Esophagus muscularis mucosa (tissue), 4 donors: ENCODE results near the gene TRMO. TPM values are rescaled to one million over a fixed set of nuclear protein-coding genes. Genes with fewer than 3 reads are reported as not detected.

Source experiments
- DNase-seq: peaks from one replicate; pipeline ENCODE4 v3.0.0-alpha.2; 2017; ENCODE audit errors: extremely low spot score
- H3K27ac ChIP-seq, 4 donors: fragments of 200-600 bp; sonication (generic); replicated peaks in 1 of 4; 1 replicate in 3 of 4; 2 replicates in 1 of 4; pipeline ENCODE4 v1.5.1; 2016 to 2019; ENCODE audit warnings: mild to moderate bottlenecking in 1 of 4
- H3K27me3 ChIP-seq, 4 donors: fragments of 200-600 bp; sonication (generic); one replicate each; pipeline versions ENCODE4 v1.5.1 to v1.6.0; 2016 to 2019
- H3K36me3 ChIP-seq, 4 donors: fragments of 200-600 bp; sonication (generic); one replicate each; pipeline ENCODE4 v1.5.1; 2016 to 2019
- H3K4me1 ChIP-seq, 4 donors: fragments of 200-600 bp; sonication (generic); one replicate each; pipeline ENCODE4 v1.5.1; 2016 to 2019
- H3K4me3 ChIP-seq, 4 donors: fragments of 200-600 bp; sonication (generic); 1 replicate in 2 of 4; 2 replicates in 2 of 4; pipeline ENCODE4 v1.5.1; 2016 to 2019; ENCODE audit warnings: mild to moderate bottlenecking in 4 of 4, moderate library complexity in 1 of 4
- H3K9me3 ChIP-seq, 4 donors: fragments of 200-600 bp; sonication (generic); 1 replicate in 3 of 4; 2 replicates in 1 of 4; pipeline ENCODE4 v1.5.1; 2016 to 2019
- EP300 ChIP-seq: sonication (generic); formaldehyde crosslinking; IDR thresholded peaks from one replicate; pipeline ENCODE4 v1.6.1; 2017; ENCODE audit warnings: antibody characterized with exemption
- POLR2A ChIP-seq: fragments of 450-650 bp; IDR thresholded peaks from one replicate; pipeline ENCODE4 v1.6.1; 2017; ENCODE audit warnings: antibody characterized with exemption, moderate library complexity, mild to moderate bottlenecking, low read depth
- POLR2AphosphoS5 ChIP-seq, 2 donors: sonication (generic); formaldehyde crosslinking; IDR thresholded peaks; one replicate each; pipeline ENCODE4 v1.6.1; 2017; ENCODE audit warnings: antibody characterized with exemption in 2 of 2
- WGBS: methylation state at CpG from one replicate; pipeline ENCODE4 v1.1.5; 2018; 5-methylcytosine and 5-hydroxymethylcytosine counted together
- intact Hi-C: fragments of 100-400 bp; cut with DNase I; formaldehyde crosslinking; loops from one replicate; pipeline ENCODE4 v1.15.1; 2023
- total RNA-seq, 4 donors: library from RNA; depleted of rRNA; stranded (reverse); fragments of >200 nt; gene quantifications; one replicate each; pipeline versions ENCODE4 v1.1.0 to v1.2.1, GENCODE V29; 2016
- TF ChIP-seq, protein P1 (sequence below), 3 experiments: fragments of 200-600 bp in 2 of 3; fragments of 450-650 bp in 1 of 3; sonication (generic) in 2 of 3; IDR thresholded peaks; one replicate each; pipeline ENCODE4 v1.5.1; 2017 to 2019; ENCODE audit warnings: antibody characterized with exemption in 3 of 3, mild to moderate bottlenecking in 2 of 3, moderate library complexity in 1 of 3

TRMO gene, protein sequence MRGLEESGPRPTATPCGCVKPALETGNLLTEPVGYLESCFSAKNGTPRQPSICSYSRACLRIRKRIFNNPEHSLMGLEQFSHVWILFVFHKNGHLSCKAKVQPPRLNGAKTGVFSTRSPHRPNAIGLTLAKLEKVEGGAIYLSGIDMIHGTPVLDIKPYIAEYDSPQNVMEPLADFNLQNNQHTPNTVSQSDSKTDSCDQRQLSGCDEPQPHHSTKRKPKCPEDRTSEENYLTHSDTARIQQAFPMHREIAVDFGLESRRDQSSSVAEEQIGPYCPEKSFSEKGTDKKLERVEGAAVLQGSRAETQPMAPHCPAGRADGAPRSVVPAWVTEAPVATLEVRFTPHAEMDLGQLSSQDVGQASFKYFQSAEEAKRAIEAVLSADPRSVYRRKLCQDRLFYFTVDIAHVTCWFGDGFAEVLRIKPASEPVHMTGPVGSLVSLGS
- 10 to 100 TPM; 16.6 to 22.7 (median 18.8) TPM for total RNA-seq

- H3K27ac ChIP-seq: peak within 1 kb of the TSS; percentile 95 to 99 (median 96)
- TF ChIP-seq, protein P1, sequence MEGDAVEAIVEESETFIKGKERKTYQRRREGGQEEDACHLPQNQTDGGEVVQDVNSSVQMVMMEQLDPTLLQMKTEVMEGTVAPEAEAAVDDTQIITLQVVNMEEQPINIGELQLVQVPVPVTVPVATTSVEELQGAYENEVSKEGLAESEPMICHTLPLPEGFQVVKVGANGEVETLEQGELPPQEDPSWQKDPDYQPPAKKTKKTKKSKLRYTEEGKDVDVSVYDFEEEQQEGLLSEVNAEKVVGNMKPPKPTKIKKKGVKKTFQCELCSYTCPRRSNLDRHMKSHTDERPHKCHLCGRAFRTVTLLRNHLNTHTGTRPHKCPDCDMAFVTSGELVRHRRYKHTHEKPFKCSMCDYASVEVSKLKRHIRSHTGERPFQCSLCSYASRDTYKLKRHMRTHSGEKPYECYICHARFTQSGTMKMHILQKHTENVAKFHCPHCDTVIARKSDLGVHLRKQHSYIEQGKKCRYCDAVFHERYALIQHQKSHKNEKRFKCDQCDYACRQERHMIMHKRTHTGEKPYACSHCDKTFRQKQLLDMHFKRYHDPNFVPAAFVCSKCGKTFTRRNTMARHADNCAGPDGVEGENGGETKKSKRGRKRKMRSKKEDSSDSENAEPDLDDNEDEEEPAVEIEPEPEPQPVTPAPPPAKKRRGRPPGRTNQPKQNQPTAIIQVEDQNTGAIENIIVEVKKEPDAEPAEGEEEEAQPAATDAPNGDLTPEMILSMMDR (IDR thresholded peaks at IDR 0.05): peak; percentile 58 to 75 (median 64)
- TF ChIP-seq POLR2AphosphoS5 (IDR thresholded peaks at IDR 0.05): peak; percentile 96 to 98
- TF ChIP-seq EP300: no peak
- TF ChIP-seq POLR2A: peak; percentile 64
- WGBS: under 1% methylated on average over 18 of the region's 54 CpGs
- intact Hi-C loops: loop anchor here (2.0 to 10.0 kb wide), 3 partner anchors 63 to 873 kb away; partner anchors contain the start of gene ANKS6
- peak; percentile 100 for DNase-seq
- H3K4me1 ChIP-seq: peaks cover 16 to 47% (median 27%) of the 10 kb centered on the region in 4 donors
- H3K9me3 ChIP-seq: no peaks in the 10 kb centered on the region
- H3K4me3 ChIP-seq: peak within 1 kb of the TSS; percentile 69 to 81 (median 72)
- H3K27me3 ChIP-seq: peaks cover 0 to 7% (median 0%) of the 10 kb centered on the region in 4 donors
- no peaks in the 10 kb centered on the region for H3K36me3 ChIP-seq
These were observed at the start of gene TRMO for GRCh38 chr9:97921959-97922724. Gene TRMO (minus strand): TSS chr9:97922500. CDS start chr9:97922493, 7 bp downstream.

DNA sequence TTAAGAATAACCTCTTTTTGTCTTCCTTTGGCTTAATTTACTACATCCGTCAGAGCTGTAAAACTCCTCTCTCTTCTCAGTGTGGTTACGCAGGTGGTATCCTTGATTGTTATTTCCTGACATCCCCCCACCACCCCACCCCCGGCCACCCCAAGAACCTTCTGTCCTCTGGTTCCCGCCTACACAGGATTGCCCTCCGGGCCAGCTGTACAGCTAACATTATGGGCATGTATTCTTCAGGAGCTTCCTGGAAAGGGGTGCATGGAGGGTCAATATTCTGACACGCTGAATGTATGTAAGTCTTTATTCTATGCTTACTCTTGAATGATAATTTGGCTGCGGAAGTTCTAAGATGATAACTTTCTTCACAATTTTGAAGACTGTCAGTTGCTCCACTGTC, 47.9 kb upstream of the TRMO start:
- TF ChIP-seq POLR2AphosphoS5 (IDR thresholded peaks at IDR 0.05) (no peak), POLR2A (no peak), EP300 (no peak)
- TF ChIP-seq, protein P1 (IDR thresholded peaks at IDR 0.05): no peak

GRCh38 chr9:97969014-97969413, 46.7 kb upstream of the TRMO start:
- TF ChIP-seq POLR2AphosphoS5 (IDR thresholded peaks at IDR 0.05): no peak
- no peak for TF ChIP-seq POLR2A
- TF ChIP-seq, protein P1 (IDR thresholded peaks at IDR 0.05): no peak
- no peak for TF ChIP-seq EP300

More for the DNA sequence above, 47.9 kb upstream of the TRMO start:
- peaks cover 0 to 44% (median 0%) of the 10 kb centered on the region in 4 donors for H3K27me3 ChIP-seq
- 60% methylated on average over 7 of the region's 7 CpGs for WGBS
- H3K4me1 ChIP-seq: no peaks in the 10 kb centered on the region
- no peaks in the 10 kb centered on the region for H3K9me3 ChIP-seq
- H3K4me3 ChIP-seq: no peak overlapping the region
- DNase-seq: no peak
- intact Hi-C loops: no loop called here
- H3K27ac ChIP-seq: no peak overlapping the region
- no peaks in the 10 kb centered on the region for H3K36me3 ChIP-seq

GRCh38 chr9:97966493-97966892, 44.2 kb upstream of the TRMO start:
- no peaks in the 10 kb centered on the region for H3K36me3 ChIP-seq
- WGBS: 29% methylated on average over 1 of the region's 1 CpG
- no peaks in the 10 kb centered on the region for H3K4me1 ChIP-seq
- TF ChIP-seq, protein P1 (IDR thresholded peaks at IDR 0.05): no peak
- TF ChIP-seq POLR2A: no peak
- H3K9me3 ChIP-seq: no peaks in the 10 kb centered on the region
- H3K27ac ChIP-seq: no peak overlapping the region
- peaks cover 0 to 35% (median 0%) of the 10 kb centered on the region in 4 donors for H3K27me3 ChIP-seq
- no peak overlapping the region for H3K4me3 ChIP-seq
- no peak for DNase-seq
- intact Hi-C loops: no loop called here

More at GRCh38 chr9:97969014-97969413, 46.7 kb upstream of the TRMO start:
- Histone ChIP-seq H3K27ac (no peak overlapping the region), H3K4me1 (no peaks in the 10 kb centered on the region), H3K9me3 (no peaks in the 10 kb centered on the region), H3K4me3 (no peak overlapping the region), H3K27me3 (peaks cover 0 to 44% (median 0%) of the 10 kb centered on the region in 4 donors), H3K36me3 (no peaks in the 10 kb centered on the region)
- DNase-seq: no peak
- intact Hi-C loops: no loop called here
- WGBS: 93% methylated on average over 2 of the region's 2 CpGs
